DND-41 (cell line): ENCODE data around the gene NDC80.

Source experiments
- ATAC-seq: fragments of 200-7000 bp; cut with Tn5 transposase; 3 replicates; pipeline ENCODE4 v1.9.1; 2021; ENCODE audit warnings: low read depth; ENCODE audit not compliant: insufficient read depth
- DNase-seq: peaks from one replicate; pipeline ENCODE4 v3.0.0-alpha.2; 2020
- H2AFZ ChIP-seq: 2 replicates; pipeline ENCODE4 v1.6.0; 2012; ENCODE audit warnings: low read depth, low read length
- H3K27ac ChIP-seq: 2 replicates; pipeline ENCODE4 v1.5.1; 2012; ENCODE audit warnings: low read length, inconsistent platforms
- H3K27me3 ChIP-seq: fragments of 200-600 bp; sonication (generic); 2 replicates; pipeline ENCODE4 v1.6.0; 2012; ENCODE audit warnings: low read length, mild to moderate bottlenecking, inconsistent platforms; ENCODE audit not compliant: insufficient read depth, poor library complexity
- H3K36me3 ChIP-seq: 2 replicates; pipeline ENCODE4 v1.5.1; 2012; ENCODE audit warnings: low read length, inconsistent platforms; ENCODE audit not compliant: insufficient read depth
- H3K4me1 ChIP-seq: 2 replicates; pipeline ENCODE4 v1.5.1; 2012; ENCODE audit warnings: mild to moderate bottlenecking, low read length; ENCODE audit not compliant: insufficient read depth
- H3K4me2 ChIP-seq: 2 replicates; pipeline ENCODE4 v1.6.0; 2012; ENCODE audit warnings: mild to moderate bottlenecking, moderate library complexity, low read length, inconsistent platforms; ENCODE audit not compliant: insufficient read depth
- H3K4me3 ChIP-seq, 2 experiments: fragments of 200-600 bp in 1 of 2; shearing (Covaris generic) in 1 of 2; 2 replicates each; pipeline ENCODE4 v1.5.1; 2012 to 2016; ENCODE audit warnings: inconsistent platforms in 2 of 2, low read length in 2 of 2, mild to moderate bottlenecking in 2 of 2, low read depth in 1 of 2, moderate library complexity in 1 of 2
- H3K79me2 ChIP-seq: 2 replicates; pipeline ENCODE4 v1.6.0; 2012; ENCODE audit warnings: low read length, inconsistent platforms; ENCODE audit not compliant: insufficient read depth
- H3K9ac ChIP-seq: 2 replicates; pipeline ENCODE4 v1.6.0; 2012; ENCODE audit warnings: low read depth, mild to moderate bottlenecking, inconsistent platforms, low read length, moderate library complexity
- H3K9me3 ChIP-seq: 2 replicates; pipeline ENCODE4 v1.5.1; 2012; ENCODE audit warnings: low read length, moderate library complexity, mild to moderate bottlenecking, inconsistent platforms; ENCODE audit not compliant: insufficient read depth, severe bottlenecking
- H4K20me1 ChIP-seq: 2 replicates; pipeline ENCODE4 v1.6.0; 2012; ENCODE audit warnings: low read length; ENCODE audit not compliant: insufficient read depth
- EZH2 ChIP-seq: IDR thresholded peaks from 3 replicates; pipeline ENCODE4 v1.6.1; 2012; ENCODE audit warnings: borderline replicate concordance, low read depth, mild to moderate bottlenecking, moderate library complexity, low read length, inconsistent platforms; ENCODE audit not compliant: severe bottlenecking
- TF ChIP-seq, protein P1 (sequence below): IDR thresholded peaks from 2 replicates; pipeline ENCODE4 v1.5.1; 2012; ENCODE audit warnings: borderline replicate concordance, low read length, moderate library complexity, mild to moderate bottlenecking; ENCODE audit not compliant: poor library complexity, severe bottlenecking; ENCODE audit errors: extremely low read depth

Gene NDC80

GRCh38 chr18:2545155-2545554, 26.2 kb upstream of the NDC80 start:
- ATAC-seq, result no peak
- no peaks in the 10 kb centered on the region for H3K4me1 ChIP-seq
- H3K36me3 ChIP-seq, result peaks cover 23% of the 10 kb centered on the region
- TF ChIP-seq, protein P1, sequence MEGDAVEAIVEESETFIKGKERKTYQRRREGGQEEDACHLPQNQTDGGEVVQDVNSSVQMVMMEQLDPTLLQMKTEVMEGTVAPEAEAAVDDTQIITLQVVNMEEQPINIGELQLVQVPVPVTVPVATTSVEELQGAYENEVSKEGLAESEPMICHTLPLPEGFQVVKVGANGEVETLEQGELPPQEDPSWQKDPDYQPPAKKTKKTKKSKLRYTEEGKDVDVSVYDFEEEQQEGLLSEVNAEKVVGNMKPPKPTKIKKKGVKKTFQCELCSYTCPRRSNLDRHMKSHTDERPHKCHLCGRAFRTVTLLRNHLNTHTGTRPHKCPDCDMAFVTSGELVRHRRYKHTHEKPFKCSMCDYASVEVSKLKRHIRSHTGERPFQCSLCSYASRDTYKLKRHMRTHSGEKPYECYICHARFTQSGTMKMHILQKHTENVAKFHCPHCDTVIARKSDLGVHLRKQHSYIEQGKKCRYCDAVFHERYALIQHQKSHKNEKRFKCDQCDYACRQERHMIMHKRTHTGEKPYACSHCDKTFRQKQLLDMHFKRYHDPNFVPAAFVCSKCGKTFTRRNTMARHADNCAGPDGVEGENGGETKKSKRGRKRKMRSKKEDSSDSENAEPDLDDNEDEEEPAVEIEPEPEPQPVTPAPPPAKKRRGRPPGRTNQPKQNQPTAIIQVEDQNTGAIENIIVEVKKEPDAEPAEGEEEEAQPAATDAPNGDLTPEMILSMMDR, result no peak
- TF ChIP-seq EZH2, result no peak
- H3K27ac ChIP-seq, result no peak overlapping the region
- H3K79me2 ChIP-seq, result no peaks in the 10 kb centered on the region
- H4K20me1 ChIP-seq, result no peaks in the 10 kb centered on the region
- no peaks in the 10 kb centered on the region for H3K9me3 ChIP-seq
- no peak overlapping the region for H2AFZ ChIP-seq
- no peak overlapping the region for H3K4me3 ChIP-seq
- H3K9ac ChIP-seq, result no peak overlapping the region
- no peak overlapping the region for H3K4me2 ChIP-seq
- no peak for DNase-seq
- no peaks in the 10 kb centered on the region for H3K27me3 ChIP-seq

GRCh38 chr18:2547477-2548087, 23.8 kb upstream of the NDC80 start:
- Histone ChIP-seq H3K79me2 (no peaks in the 10 kb centered on the region), H3K9me3 (no peaks in the 10 kb centered on the region), H3K4me2 (no peak overlapping the region), H4K20me1 (no peaks in the 10 kb centered on the region), H3K4me3 (no peak overlapping the region), H3K27ac (no peak overlapping the region), H3K36me3 (peaks cover 18% of the 10 kb centered on the region), H3K9ac (no peak overlapping the region), H2AFZ (no peak overlapping the region), H3K4me1 (no peaks in the 10 kb centered on the region), H3K27me3 (no peaks in the 10 kb centered on the region)
- ATAC-seq, result peak; percentile 76
- no peak for TF ChIP-seq EZH2
- TF ChIP-seq, protein P1, result peak; percentile 67
- no peak for DNase-seq

- peaks cover 12% of the 10 kb centered on the region for H3K36me3 ChIP-seq
- no peak for ATAC-seq
- H3K9ac ChIP-seq, result no peak overlapping the region
- H2AFZ ChIP-seq, result no peak overlapping the region
- no peaks in the 10 kb centered on the region for H3K27me3 ChIP-seq
- H3K4me3 ChIP-seq, result no peak overlapping the region
- no peak for DNase-seq
- no peaks in the 10 kb centered on the region for H3K9me3 ChIP-seq
- no peaks in the 10 kb centered on the region for H4K20me1 ChIP-seq
- H3K79me2 ChIP-seq, result no peaks in the 10 kb centered on the region
- H3K27ac ChIP-seq, result no peak overlapping the region
- no peak overlapping the region for H3K4me2 ChIP-seq
- no peaks in the 10 kb centered on the region for H3K4me1 ChIP-seq
- TF ChIP-seq EZH2, result no peak
- TF ChIP-seq, protein P1, result no peak
Observed at GRCh38 chr18:2549462-2549861, 21.9 kb upstream of the NDC80 start.
